CD4-positive, alpha-beta T cell treated with Interferon gamma for 1 hour (primary cell): ENCODE results near the gene DUSP5.

Source experiments
- DNase-seq: peaks from one replicate; pipeline ENCODE4 v3.0.0-alpha.2; 2020

DUSP5 gene

DNA sequence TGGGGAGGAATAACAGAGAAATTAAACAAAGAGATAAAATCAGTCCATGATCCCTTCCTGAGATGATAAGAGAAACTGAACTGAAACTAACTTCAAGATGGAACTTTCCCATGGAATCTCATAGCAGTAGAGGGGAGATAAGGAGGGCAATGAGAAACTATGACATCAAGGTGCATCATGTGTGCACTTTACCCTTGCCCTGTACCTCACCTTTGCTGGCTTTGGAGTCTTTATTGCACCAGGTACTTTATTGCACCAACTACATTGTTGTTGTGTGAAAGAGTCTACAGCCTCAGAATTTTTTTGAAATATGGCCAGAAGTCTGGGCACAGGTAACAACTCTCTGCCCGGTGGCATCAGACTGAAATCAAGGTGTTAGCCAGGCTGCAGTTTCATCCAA is 58.6 kb downstream of the DUSP5 start:
- DNase-seq = no peak

DNA sequence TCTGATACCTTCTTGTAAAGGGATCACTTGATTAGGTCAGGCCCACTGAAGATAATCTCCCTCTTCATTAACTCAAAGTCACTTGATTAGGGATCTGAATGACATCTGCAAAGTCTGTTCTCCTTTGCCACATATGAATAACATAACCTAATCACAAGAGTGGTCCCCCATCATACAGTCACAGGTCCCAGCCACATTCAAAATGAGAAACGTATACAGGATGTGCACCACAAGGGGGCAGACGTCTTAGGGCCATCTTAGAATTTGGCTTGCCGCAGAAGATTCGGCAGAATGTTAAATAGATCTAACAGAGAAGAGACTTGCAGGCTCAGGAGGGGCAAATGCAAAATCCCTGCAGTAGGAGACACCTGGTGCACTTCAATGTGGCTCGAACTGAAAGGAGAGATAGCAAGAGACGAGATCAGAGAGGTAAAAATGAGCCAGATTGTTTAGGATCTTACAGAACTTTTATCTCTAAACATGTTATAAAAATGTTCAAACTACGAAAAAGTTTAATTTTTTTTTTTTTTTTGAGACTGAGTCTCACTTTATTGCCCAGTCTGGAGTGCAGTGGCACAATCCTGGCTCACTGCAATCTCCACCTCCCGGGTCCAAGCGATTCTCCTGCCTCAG is 59.4 kb downstream of the DUSP5 start:
- peak; percentile 44 for DNase-seq

DNA sequence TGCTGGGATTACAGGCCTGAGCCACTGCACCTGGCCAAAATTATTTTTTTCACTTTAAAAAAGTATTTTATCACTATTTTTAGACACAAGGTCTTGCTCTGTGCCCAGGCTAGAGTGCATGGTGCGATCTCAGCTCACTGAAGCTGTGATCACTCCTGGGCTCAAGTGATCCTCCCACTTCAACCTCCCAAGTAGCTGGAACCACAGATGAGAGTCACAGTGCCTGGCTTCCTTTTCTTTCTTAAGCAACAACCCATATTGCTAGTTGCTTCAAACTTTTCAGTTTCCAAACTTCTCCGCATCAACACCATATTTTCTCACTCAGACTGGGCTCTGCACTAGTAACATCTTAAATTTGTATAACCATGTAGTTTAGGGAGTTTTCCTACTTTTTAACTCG is 60.3 kb downstream of the DUSP5 start:
- DNase-seq = no peak

- DNase-seq = no peak
Observed at GRCh38 chr10:110560012-110560411, 62.3 kb downstream of the DUSP5 start.
